ENCODE data around the gene DPP10.

Gene DPP10

GRCh38 chr2:115199966-115200365 lies 757.5 kb downstream of the DPP10 start:
- no peak overlapping the region for H3K4me3 ChIP-seq (ENCODE audit: low read depth, low read length)
- TF ChIP-seq ZNF266 (tag by site-specific recombination; IDR thresholded peaks at IDR 0.05; ENCODE audit: low read depth) (no peak), YY1 (tag by site-specific recombination; IDR thresholded peaks at IDR 0.05) (no peak), ZNF19 (tag by site-specific recombination; IDR thresholded peaks at IDR 0.05; ENCODE audit: low read depth) (no peak), ZNF530 (tag by site-specific recombination; IDR thresholded peaks at IDR 0.05; ENCODE audit: low read depth) (no peak), ZBTB10 (tag by site-specific recombination; IDR thresholded peaks at IDR 0.05) (no peak), MZF1 (tag by site-specific recombination; IDR thresholded peaks at IDR 0.05; ENCODE audit: borderline replicate concordance) (no peak), TSHZ1 (tag by site-specific recombination; IDR thresholded peaks at IDR 0.05; ENCODE audit: borderline replicate concordance) (no peak), ZNF112 (tag by site-specific recombination; IDR thresholded peaks at IDR 0.05) (no peak), ZNF777 (tag by site-specific recombination; IDR thresholded peaks at IDR 0.05; ENCODE audit: borderline replicate concordance) (no peak), ZNF677 (tag by site-specific recombination; IDR thresholded peaks at IDR 0.05) (no peak), ZNF140 (tag by site-specific recombination; IDR thresholded peaks at IDR 0.05) (no peak), PRDM6 (tag by site-specific recombination; IDR thresholded peaks at IDR 0.05) (no peak), ZNF423 (tag by site-specific recombination; IDR thresholded peaks at IDR 0.05) (no peak)
- no peaks in the 10 kb centered on the region for H3K4me1 ChIP-seq (ENCODE audit: control insufficient read depth, insufficient read depth, low read length)
- POLR2A ChIA-PET = no interaction called here
- no peaks in the 10 kb centered on the region for H3K36me3 ChIP-seq (ENCODE audit: control insufficient read depth in 2 of 2, insufficient read depth in 1 of 2, low read length in 2 of 2)
- no peak overlapping the region for H3K27ac ChIP-seq (ENCODE audit: extremely low read depth, low read depth, low read length)
- no peaks in the 10 kb centered on the region for H3K9me3 ChIP-seq (ENCODE audit: control insufficient read depth, insufficient read depth, low read depth, low read length)
- CTCF ChIA-PET = no interaction called here

GRCh38 chr2:115201386-115201785 lies 758.9 kb downstream of the DPP10 start:
- no peaks in the 10 kb centered on the region for H3K36me3 ChIP-seq (ENCODE audit: control insufficient read depth in 2 of 2, insufficient read depth in 1 of 2, low read length in 2 of 2)
- no peaks in the 10 kb centered on the region for H3K9me3 ChIP-seq (ENCODE audit: control insufficient read depth, insufficient read depth, low read depth, low read length)
- H3K4me1 ChIP-seq (ENCODE audit: control insufficient read depth, insufficient read depth, low read length) = no peaks in the 10 kb centered on the region
- ChIA-PET POLR2A (no interaction called here), CTCF (interaction anchor here (0.6 kb wide), 1 partner anchor 38 kb away, joined by 3 read pairs; no protein-coding TSS in a partner anchor)
- no peak overlapping the region for H3K4me3 ChIP-seq (ENCODE audit: low read depth, low read length)
- no peak overlapping the region for H3K27ac ChIP-seq (ENCODE audit: extremely low read depth, low read depth, low read length)
- TF ChIP-seq ZNF362 (tag by site-specific recombination; IDR thresholded peaks at IDR 0.05) (no peak), PRDM10 (tag by site-specific recombination; IDR thresholded peaks at IDR 0.05) (no peak), ZNF16 (tag by site-specific recombination; IDR thresholded peaks at IDR 0.05; ENCODE audit: low read depth) (no peak), ZNF529 (tag by site-specific recombination; IDR thresholded peaks at IDR 0.05; ENCODE audit: insufficient replicate concordance) (no peak), ZFHX2 (tag by site-specific recombination; conservative IDR thresholded peaks at IDR 0.05) (no peak), ZNF239 (tag by site-specific recombination; IDR thresholded peaks at IDR 0.05) (no peak), ZNF184 (tag by site-specific recombination; IDR thresholded peaks at IDR 0.05) (no peak), ZNF600 (tag by site-specific recombination; IDR thresholded peaks at IDR 0.05) (no peak), ZNF530 (tag by site-specific recombination; IDR thresholded peaks at IDR 0.05; ENCODE audit: low read depth) (no peak)
